Keratinocyte (primary cell): ENCODE data around the gene AMBRA1. TPM values are rescaled to one million over a fixed set of nuclear protein-coding genes. Genes with fewer than 3 reads are reported as not detected.

ENCODE experiments used
- DNase-seq: peaks from one replicate; pipeline ENCODE4 v3.0.0-alpha.2; 2011; ENCODE audit warnings: low read depth, missing footprints, low spot score
- FAIRE-seq: peaks from 2 replicates; lab custom pipeline; 2011; peaks lifted over from hg19 to GRCh38; lab: Jason Lieb, UNC
- H2AFZ ChIP-seq: 2 replicates; pipeline ENCODE4 v1.6.0; 2012; ENCODE audit warnings: low read length, control low read depth, inconsistent platforms; ENCODE audit not compliant: control insufficient read depth
- H3K27ac ChIP-seq: 2 replicates; pipeline ENCODE4 v1.5.1; 2011; ENCODE audit warnings: low read length; ENCODE audit not compliant: control insufficient read depth, insufficient read depth
- H3K27me3 ChIP-seq: 3 replicates; pipeline ENCODE4 v1.6.0; 2011; ENCODE audit warnings: low read length; ENCODE audit not compliant: control insufficient read depth, insufficient read depth; ENCODE audit errors: extremely low read depth
- H3K36me3 ChIP-seq, 2 experiments: 2 replicates in 1 of 2; 3 replicates in 1 of 2; pipeline ENCODE4 v1.5.1; 2011; ENCODE audit warnings: low read length in 2 of 2, mild to moderate bottlenecking in 1 of 2; ENCODE audit not compliant: control insufficient read depth in 2 of 2, insufficient read depth in 2 of 2; ENCODE audit errors: extremely low read depth in 1 of 2
- H3K4me1 ChIP-seq: 3 replicates; pipeline ENCODE4 v1.5.1; 2011; ENCODE audit warnings: low read length; ENCODE audit not compliant: control insufficient read depth, insufficient read depth; ENCODE audit errors: extremely low read depth
- H3K4me2 ChIP-seq: 3 replicates; pipeline ENCODE4 v1.6.0; 2011; ENCODE audit warnings: low read depth, low read length; ENCODE audit not compliant: control insufficient read depth, insufficient read depth; ENCODE audit errors: extremely low read depth
- H3K4me3 ChIP-seq, 3 experiments: fragments of 200-600 bp in 1 of 3; sonication (generic) in 1 of 3; 2 replicates in 2 of 3; 3 replicates in 1 of 3; pipeline ENCODE4 v1.5.1; 2011 to 2016; ENCODE audit warnings: low read length in 3 of 3, mild to moderate bottlenecking in 3 of 3, control low read depth in 2 of 3, inconsistent platforms in 1 of 3, low read depth in 1 of 3, mixed read lengths in 1 of 3, mixed run types in 1 of 3, moderate library complexity in 1 of 3; ENCODE audit not compliant: control insufficient read depth in 2 of 3, insufficient read depth in 2 of 3; ENCODE audit errors: extremely low read depth in 1 of 3
- H3K79me2 ChIP-seq: 2 replicates; pipeline ENCODE4 v1.6.0; 2012; ENCODE audit warnings: low read length; ENCODE audit not compliant: control insufficient read depth, insufficient read depth
- H3K9ac ChIP-seq: 3 replicates; pipeline ENCODE4 v1.6.0; 2011; ENCODE audit warnings: low read length; ENCODE audit not compliant: control insufficient read depth, insufficient read depth; ENCODE audit errors: extremely low read depth
- H3K9me1 ChIP-seq: 3 replicates; pipeline ENCODE4 v1.6.0; 2011; ENCODE audit warnings: low read length; ENCODE audit not compliant: control insufficient read depth, insufficient read depth; ENCODE audit errors: extremely low read depth
- H3K9me3 ChIP-seq: 2 replicates; pipeline ENCODE4 v1.5.1; 2012; ENCODE audit warnings: low read depth, low read length; ENCODE audit not compliant: control insufficient read depth
- H4K20me1 ChIP-seq: 3 replicates; pipeline ENCODE4 v1.6.0; 2011; ENCODE audit warnings: low read length; ENCODE audit not compliant: control insufficient read depth, insufficient read depth; ENCODE audit errors: extremely low read depth
- CTCF ChIP-seq, 3 experiments: IDR thresholded peaks in 1 of 3; conservative IDR thresholded peaks in 1 of 3; optimal IDR thresholded peaks in 1 of 3; 2 replicates in 2 of 3; 3 replicates in 1 of 3; pipeline versions ENCODE3 to v1.5.1; 2011; ENCODE audit warnings: low read length in 3 of 3, mild to moderate bottlenecking in 3 of 3, moderate library complexity in 2 of 3, control low read depth in 1 of 3, inconsistent platforms in 1 of 3; ENCODE audit not compliant: insufficient read depth in 2 of 3; ENCODE audit errors: extremely low read depth in 1 of 3
- EZH2 ChIP-seq: IDR thresholded peaks from one replicate; pipeline ENCODE4 v1.6.1; 2012; ENCODE audit warnings: inconsistent platforms, mild to moderate bottlenecking, low read length, moderate library complexity
- dilution Hi-C: fragments of 300-500 bp; cut with MboI; formaldehyde crosslinking; loops from one replicate; pipeline ENCODE4 v1.7.0; 2020; ENCODE audit warnings: low sequenced_read_pairs; ENCODE audit not compliant: extremely low pct_ligation_motif_present
- polyA plus RNA-seq, 5 experiments: library from polyadenylated mRNA; depleted of rRNA in 3 of 5; stranded (reverse) in 3 of 5; stranded (forward) in 1 of 5; unstranded in 1 of 5; fragments of >200 nt; gene quantifications; 1 replicate in 1 of 5; 2 replicates in 3 of 5; 3 replicates in 1 of 5; pipeline versions ENCODE4 v1.2.1 to v1.2.3, GENCODE V29; 2011 to 2012; ENCODE audit warnings: missing spikeins in 2 of 5, low read depth in 1 of 5, low replicate concordance in 1 of 5

Gene AMBRA1
- polyA plus RNA-seq, 1 donor (not counting 4 experiments of a cell fraction or from before 2014, with no cell fraction given), result 10.5 TPM

GRCh38 chr11:46504817-46505613 lies 88.8 kb downstream of the AMBRA1 start:
- H3K9me1 ChIP-seq, result no peaks in the 10 kb centered on the region
- no peak overlapping the region for H3K4me3 ChIP-seq
- no peak overlapping the region for H3K4me2 ChIP-seq
- H3K36me3 ChIP-seq, result peaks cover 9 to 11% of the 10 kb centered on the region in 2 experiments
- no peak for DNase-seq
- no peak for FAIRE-seq
- H3K27ac ChIP-seq, result no peak overlapping the region
- no peak overlapping the region for H2AFZ ChIP-seq
- no peaks in the 10 kb centered on the region for H4K20me1 ChIP-seq
- no peak overlapping the region for H3K9ac ChIP-seq
- H3K79me2 ChIP-seq, result no peaks in the 10 kb centered on the region
- dilution Hi-C loops, result no loop called here
- peaks cover 12% of the 10 kb centered on the region for H3K4me1 ChIP-seq
- no peaks in the 10 kb centered on the region for H3K27me3 ChIP-seq
- no peaks in the 10 kb centered on the region for H3K9me3 ChIP-seq
- no peak for TF ChIP-seq EZH2

- H3K79me2 ChIP-seq, result no peaks in the 10 kb centered on the region
- FAIRE-seq (no peak), DNase-seq (no peak)
- no peak overlapping the region for H3K4me2 ChIP-seq
- dilution Hi-C loops, result no loop called here
- no peaks in the 10 kb centered on the region for H4K20me1 ChIP-seq
- H3K4me3 ChIP-seq, result no peak overlapping the region
- H3K9me3 ChIP-seq, result no peaks in the 10 kb centered on the region
- H3K4me1 ChIP-seq, result peaks cover 9% of the 10 kb centered on the region
- H2AFZ ChIP-seq, result no peak overlapping the region
- no peak overlapping the region for H3K9ac ChIP-seq
- TF ChIP-seq EZH2 (no peak), CTCF (optimal IDR thresholded peaks at IDR 0.05 in 1 of 3, IDR thresholded peaks at IDR 0.05 in 1 of 3, conservative IDR thresholded peaks at IDR 0.05 in 1 of 3; ENCODE audit: extremely low read depth in 1 of 3, insufficient read depth in 2 of 3, low read length in 3 of 3) (no peak)
- no peak overlapping the region for H3K27ac ChIP-seq
- no peaks in the 10 kb centered on the region for H3K27me3 ChIP-seq
- H3K9me1 ChIP-seq, result no peaks in the 10 kb centered on the region
- peaks cover 3 to 4% of the 10 kb centered on the region in 2 experiments for H3K36me3 ChIP-seq
Measured at GRCh38 chr11:46499821-46500220, 94.0 kb downstream of the AMBRA1 start.
